ENCODE data around the gene PSG7. TPM values are rescaled to one million over a fixed set of nuclear protein-coding genes. Genes with fewer than 3 reads are reported as not detected.
"Not testable (repeated sequence)": the region's sequence is repeated elsewhere in the genome, so short reads cannot be mapped to it uniquely, and the experiment has no call there.

Gene PSG7
- not detected in 2 replicates for total RNA-seq (2014; rRNA removed; shearing (Covaris generic))

GRCh38 chr19:42937107-42937506, at the start of gene PSG7:
TSS of gene PSG7 (minus strand) at chr19:42937207. CDS start at chr19:42937076, 131 bp downstream.
- not testable (repeated sequence) for DNase-seq (ENCODE audit: low read depth)

GRCh38 chr19:42985588-42985987, 48.6 kb upstream of the PSG7 start:
- DNase-seq (ENCODE audit: low read depth) = no peak

GRCh38 chr19:42982111-42982510, 45.1 kb upstream of the PSG7 start:
- not testable (repeated sequence) for DNase-seq (ENCODE audit: low read depth)

GRCh38 chr19:42971451-42971850, 34.4 kb upstream of the PSG7 start:
- DNase-seq (ENCODE audit: low read depth) = not testable (repeated sequence)

- peak; percentile 64 for DNase-seq (ENCODE audit: low read depth)
These were observed 28.2 kb upstream of the PSG7 start for GRCh38 chr19:42965176-42965575.

- no peak for DNase-seq (ENCODE audit: low read depth)
These were observed 24.1 kb upstream of the PSG7 start for GRCh38 chr19:42961119-42961518.

GRCh38 chr19:42952126-42952525, 15.1 kb upstream of the PSG7 start:
- DNase-seq (ENCODE audit: low read depth) = peak; percentile 30

- DNase-seq (ENCODE audit: low read depth) = not testable (repeated sequence)
These were observed 14.5 kb upstream of the PSG7 start for GRCh38 chr19:42951476-42951875.

GRCh38 chr19:42942187-42942789, 5.3 kb upstream of the PSG7 start:
- DNase-seq (ENCODE audit: low read depth) = peak; percentile 19

GRCh38 chr19:42934726-42935125, 2.3 kb downstream of the PSG7 start:
- DNase-seq (ENCODE audit: low read depth) = not testable (repeated sequence)

GRCh38 chr19:42934183-42934582, 2.8 kb downstream of the PSG7 start:
- peak; percentile 9 for DNase-seq (ENCODE audit: low read depth)

- DNase-seq (ENCODE audit: low read depth) = not testable (repeated sequence)
These were observed 3.6 kb downstream of the PSG7 start for GRCh38 chr19:42933412-42933811.

GRCh38 chr19:42932485-42933101, 4.4 kb downstream of the PSG7 start:
- peak; percentile 88 for DNase-seq (ENCODE audit: low read depth)

- peak; percentile 16 for DNase-seq (ENCODE audit: low read depth)
These were observed 6.8 kb downstream of the PSG7 start for GRCh38 chr19:42930214-42930613.

GRCh38 chr19:42928896-42929295, 8.1 kb downstream of the PSG7 start:
- DNase-seq (ENCODE audit: low read depth) = no peak

GRCh38 chr19:42926781-42927180, 10.2 kb downstream of the PSG7 start:
- DNase-seq (ENCODE audit: low read depth) = no peak

GRCh38 chr19:42923106-42923505, 13.9 kb downstream of the PSG7 start:
- DNase-seq (ENCODE audit: low read depth) = peak; percentile 78

- not testable (repeated sequence) for DNase-seq (ENCODE audit: low read depth)
These were observed 16.0 kb downstream of the PSG7 start for GRCh38 chr19:42920971-42921370.

- no peak for DNase-seq (ENCODE audit: low read depth)
These were observed 17.3 kb downstream of the PSG7 start for GRCh38 chr19:42919757-42920079.

GRCh38 chr19:42919070-42919756, 17.8 kb downstream of the PSG7 start:
- DNase-seq (ENCODE audit: low read depth) = not testable (repeated sequence)

GRCh38 chr19:42918377-42919069, 18.5 kb downstream of the PSG7 start:
- not testable (repeated sequence) for DNase-seq (ENCODE audit: low read depth)

GRCh38 chr19:42917634-42918033, 19.4 kb downstream of the PSG7 start, which contains the start of gene PSG6:
TSS of gene PSG6 (minus strand) at chr19:42917894. CDS start at chr19:42917792, 102 bp downstream.
- DNase-seq (ENCODE audit: low read depth) = not testable (repeated sequence)
